Amygdala (tissue), 56 donors: ENCODE measurements around the gene RPL37A.
A peak's percentile ranks its signal among the peaks of the same experiment; 100 is the strongest.
"Not testable (repeated sequence)": the region's sequence is repeated elsewhere in the genome, so short reads cannot be mapped to it uniquely, and the experiment has no call there.

ENCODE experiments used
- DNase-seq, 56 donors: peaks; one replicate each; lab custom pipeline; 2025; lab: John Stamatoyannopoulos, UW

RPL37A gene

GRCh38 chr2:216508229-216508628, 9.6 kb downstream of the RPL37A start:
- DNase-seq, result no peak

GRCh38 chr2:216516730-216517350, 18.2 kb downstream of the RPL37A start:
- DNase-seq, result no peak

GRCh38 chr2:216517447-216518225, 19.0 kb downstream of the RPL37A start:
- DNase-seq, result no peak

- not testable (repeated sequence) for DNase-seq
Observed at GRCh38 chr2:216518566-216519119, 20.0 kb downstream of the RPL37A start.

- peak in 31 of 56 donors; percentile 1 to 80 (median 16) for DNase-seq
Observed at GRCh38 chr2:216519154-216519762, 20.6 kb downstream of the RPL37A start.

- DNase-seq, result no peak
Observed at GRCh38 chr2:216520112-216520511, 21.5 kb downstream of the RPL37A start.

- DNase-seq, result no peak
Observed at GRCh38 chr2:216522892-216523502, 24.4 kb downstream of the RPL37A start.

- no peak for DNase-seq
Observed at GRCh38 chr2:216525972-216526371, 27.3 kb downstream of the RPL37A start.

GRCh38 chr2:216526939-216527338, 28.3 kb downstream of the RPL37A start:
- no peak for DNase-seq

- DNase-seq, result no peak
Observed at GRCh38 chr2:216527600-216527999, 29.0 kb downstream of the RPL37A start.

GRCh38 chr2:216532562-216532961, 33.9 kb downstream of the RPL37A start:
- DNase-seq, result no peak

GRCh38 chr2:216533609-216534008, 35.0 kb downstream of the RPL37A start:
- DNase-seq, result no peak

GRCh38 chr2:216534809-216535208, 36.2 kb downstream of the RPL37A start:
- no peak for DNase-seq

GRCh38 chr2:216535454-216535995, 36.9 kb downstream of the RPL37A start:
- DNase-seq, result no peak

- no peak for DNase-seq
Observed at GRCh38 chr2:216536734-216537210, 38.1 kb downstream of the RPL37A start.

GRCh38 chr2:216537366-216537765, 38.7 kb downstream of the RPL37A start:
- DNase-seq, result no peak

GRCh38 chr2:216538538-216538937, 39.9 kb downstream of the RPL37A start:
- no peak for DNase-seq

- DNase-seq, result no peak
Observed at GRCh38 chr2:216539120-216539519, 40.5 kb downstream of the RPL37A start.

GRCh38 chr2:216539791-216540241, 41.2 kb downstream of the RPL37A start:
- no peak for DNase-seq

GRCh38 chr2:216540920-216541319, 42.3 kb downstream of the RPL37A start:
- no peak for DNase-seq
